ENCODE measurements around the gene TMEM132D. TPM values are rescaled to one million over a fixed set of nuclear protein-coding genes. Genes with fewer than 3 reads are reported as not detected.
A peak's percentile ranks its signal among the peaks of the same experiment; 100 is the strongest.

The TMEM132D gene
- total RNA-seq, 1 experiment from 2014 or later = 0.36 TPM

GRCh38 chr12:129106772-129107171 is 797.1 kb downstream of the TMEM132D start:
- DNase-seq (ENCODE audit: low read depth) = no peak

DNA sequence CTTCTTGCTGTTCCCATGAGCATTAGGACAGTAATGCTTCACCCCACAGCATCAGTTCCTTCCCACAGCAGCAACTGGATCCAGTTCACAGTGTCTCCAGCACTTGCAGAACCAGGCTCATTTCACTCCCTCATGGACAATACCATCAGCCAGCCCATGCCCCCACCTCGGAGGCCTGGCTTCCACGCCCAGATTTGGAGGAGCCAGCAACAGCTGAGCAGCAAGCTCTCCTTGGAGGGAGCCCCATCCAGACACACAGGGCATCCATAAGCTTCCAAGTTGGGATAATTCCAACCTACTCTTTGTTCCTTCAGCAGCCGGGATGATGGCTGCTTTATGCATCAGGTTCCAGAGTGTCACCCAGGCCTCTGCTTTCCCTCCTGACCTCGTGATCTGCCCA is 800.6 kb downstream of the TMEM132D start:
- no peak for DNase-seq (ENCODE audit: low read depth)

DNA sequence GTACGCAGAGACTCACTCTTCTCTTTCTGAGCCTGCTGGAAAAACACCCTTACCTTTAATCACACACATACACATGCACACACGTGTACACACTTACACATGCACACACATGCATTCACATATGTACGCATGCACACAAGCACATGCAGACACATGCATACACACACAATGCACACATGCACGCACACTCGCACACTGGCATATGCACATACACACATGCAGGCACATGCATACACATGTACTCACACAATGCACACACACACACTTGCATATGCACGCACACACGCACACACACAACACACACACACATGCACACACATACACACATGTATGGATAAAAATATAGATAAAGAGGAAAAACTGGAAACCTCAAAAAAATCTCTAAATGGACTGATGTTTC is 801.6 kb downstream of the TMEM132D start:
- DNase-seq (ENCODE audit: low read depth) = no peak

DNA sequence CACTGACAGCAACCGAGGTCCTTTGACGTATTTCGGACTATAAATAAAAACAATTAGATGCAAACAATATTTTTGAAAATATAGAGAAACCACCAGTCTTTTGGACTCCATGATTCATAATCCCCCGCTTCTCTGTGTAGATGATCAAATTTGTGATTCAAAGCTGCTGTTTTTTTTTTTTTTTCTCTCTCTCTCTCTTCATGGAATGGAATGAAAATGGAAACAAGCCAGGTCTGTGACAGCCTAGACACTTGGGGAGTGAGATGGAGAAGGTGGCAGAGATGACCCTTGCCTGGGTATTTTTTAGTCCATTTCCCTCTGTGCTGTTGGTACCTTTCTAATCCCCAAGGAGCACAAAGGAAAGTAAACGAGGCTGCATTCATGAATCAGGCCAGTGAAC is 802.0 kb downstream of the TMEM132D start:
- no peak for DNase-seq (ENCODE audit: low read depth)

DNA sequence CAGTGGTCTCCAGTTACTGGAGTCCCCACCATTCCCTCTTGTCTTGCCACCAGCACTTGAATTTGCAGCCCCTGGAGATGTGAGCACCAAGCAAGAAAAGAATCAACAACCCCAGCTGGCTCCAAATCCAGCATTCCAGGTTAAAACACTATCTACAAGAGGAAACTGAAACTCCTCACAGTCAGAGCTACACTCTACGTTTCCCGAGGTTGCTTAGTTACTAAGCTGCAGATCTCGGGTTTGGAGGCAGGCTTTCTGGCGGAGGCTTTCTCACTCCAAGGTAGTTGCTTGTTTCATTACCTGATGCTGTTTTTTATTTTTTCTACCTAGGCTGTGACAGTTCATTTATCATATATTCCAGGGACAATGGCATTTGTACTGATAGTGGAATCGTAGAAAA is 802.4 kb downstream of the TMEM132D start:
- DNase-seq (ENCODE audit: low read depth) = peak; percentile 1

GRCh38 chr12:129097451-129097850 is 806.4 kb downstream of the TMEM132D start:
- no peak for DNase-seq (ENCODE audit: low read depth)

GRCh38 chr12:129096968-129097367 is 806.9 kb downstream of the TMEM132D start:
- DNase-seq (ENCODE audit: low read depth) = no peak

GRCh38 chr12:129096184-129096583 is 807.6 kb downstream of the TMEM132D start:
- no peak for DNase-seq (ENCODE audit: low read depth)

- no peak for DNase-seq (ENCODE audit: low read depth)
These were observed 814.2 kb downstream of the TMEM132D start for GRCh38 chr12:129089576-129089975.

DNA sequence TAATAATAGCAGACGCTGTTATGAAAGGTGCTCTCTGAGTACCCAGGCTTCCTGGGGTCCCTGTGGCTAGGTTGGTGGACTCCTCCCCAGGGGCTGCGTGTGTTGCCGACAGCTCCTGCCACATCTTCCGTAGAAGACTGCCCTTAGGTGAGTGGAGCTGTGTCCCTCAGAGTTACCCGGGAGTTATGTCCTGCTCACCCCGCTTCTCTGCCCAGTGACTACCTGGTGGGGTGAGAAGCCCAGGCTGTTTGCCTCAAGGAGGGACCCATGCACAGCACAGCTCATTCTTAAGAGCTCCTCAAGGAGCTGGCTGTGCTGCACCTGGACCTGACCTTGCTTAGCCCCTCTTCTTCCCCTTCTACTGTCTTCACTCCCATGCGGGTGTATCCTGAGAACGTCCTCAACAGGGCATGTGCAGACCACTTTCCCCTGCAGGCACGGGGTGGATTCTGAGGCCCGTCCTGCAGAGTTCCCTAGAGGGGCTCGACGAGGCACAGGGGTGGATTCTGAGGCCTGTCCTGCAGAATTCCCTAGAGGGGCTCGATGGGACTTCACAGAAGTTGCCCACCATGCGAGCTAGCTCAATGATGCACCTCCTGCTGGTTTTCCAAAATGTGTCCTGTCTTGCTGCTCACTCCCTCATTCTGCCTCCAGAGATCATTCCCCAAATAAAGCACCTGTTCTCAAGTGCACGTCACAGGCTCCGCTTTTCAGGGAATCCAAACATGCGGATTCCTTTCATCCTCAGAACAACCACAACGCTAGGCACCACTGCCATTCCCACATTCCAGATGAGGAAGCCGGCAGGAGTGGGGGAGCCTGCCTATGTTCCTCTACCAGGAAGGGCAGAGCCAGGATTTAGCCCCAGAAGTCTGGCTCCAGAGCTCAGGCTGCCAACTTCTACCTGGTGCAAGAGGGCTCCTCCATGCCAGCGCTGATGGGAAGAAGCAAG is 818.7 kb downstream of the TMEM132D start:
- no peak for DNase-seq (ENCODE audit: low read depth)

GRCh38 chr12:129083121-129083840 is 820.5 kb downstream of the TMEM132D start:
- no peak for DNase-seq (ENCODE audit: low read depth)

- no peak for DNase-seq (ENCODE audit: low read depth)
These were observed 821.4 kb downstream of the TMEM132D start for GRCh38 chr12:129082441-129082840.

GRCh38 chr12:129081755-129082250 is 822.0 kb downstream of the TMEM132D start:
- no peak for DNase-seq (ENCODE audit: low read depth)

DNA sequence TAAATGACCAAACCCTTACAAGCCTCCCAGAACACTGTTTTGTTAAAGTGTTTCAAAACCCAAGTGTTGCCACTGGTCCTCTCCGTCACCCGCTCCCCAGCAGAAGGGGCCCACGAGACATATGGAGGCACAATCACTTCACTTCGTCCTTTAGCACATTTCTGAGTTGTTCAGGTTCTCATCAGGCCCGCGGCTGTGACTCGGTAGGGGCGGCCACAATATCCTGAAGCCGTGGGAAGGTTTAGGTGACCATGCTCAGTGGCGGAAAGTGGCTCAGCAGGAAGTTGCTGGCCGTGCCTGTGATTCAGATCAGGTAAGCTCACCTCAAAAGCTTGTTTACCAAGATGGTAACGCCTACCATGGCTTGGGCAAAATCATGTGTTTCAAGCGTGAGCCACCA is 823.0 kb downstream of the TMEM132D start:
- DNase-seq (ENCODE audit: low read depth) = no peak

GRCh38 chr12:129080391-129080790 is 823.4 kb downstream of the TMEM132D start:
- no peak for DNase-seq (ENCODE audit: low read depth)

DNA sequence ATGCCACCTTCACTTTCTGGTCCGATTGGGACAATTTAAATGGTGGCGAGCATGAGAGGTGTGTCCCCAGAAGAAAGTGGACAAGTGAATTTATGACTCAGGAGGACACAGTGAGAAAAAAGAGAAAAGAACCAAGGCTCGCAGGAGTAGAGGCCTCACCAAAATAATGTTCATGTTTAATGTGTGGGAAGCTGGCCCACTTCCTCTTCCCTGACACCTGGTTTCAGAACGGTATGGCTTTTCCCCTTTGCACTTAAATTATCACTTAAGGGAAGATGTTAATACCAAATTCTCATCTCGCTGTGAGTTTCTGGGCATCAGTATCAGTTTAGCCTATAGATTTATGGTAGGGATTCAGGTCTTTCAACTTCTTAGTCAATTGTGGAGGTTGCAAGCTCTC is 824.1 kb downstream of the TMEM132D start:
- no peak for DNase-seq (ENCODE audit: low read depth)

GRCh38 chr12:129076441-129077320 is 827.1 kb downstream of the TMEM132D start:
- no peak for DNase-seq (ENCODE audit: low read depth)

- peak; percentile 23 for DNase-seq (ENCODE audit: low read depth)
These were observed 828.2 kb downstream of the TMEM132D start for GRCh38 chr12:129075460-129076208.

DNA sequence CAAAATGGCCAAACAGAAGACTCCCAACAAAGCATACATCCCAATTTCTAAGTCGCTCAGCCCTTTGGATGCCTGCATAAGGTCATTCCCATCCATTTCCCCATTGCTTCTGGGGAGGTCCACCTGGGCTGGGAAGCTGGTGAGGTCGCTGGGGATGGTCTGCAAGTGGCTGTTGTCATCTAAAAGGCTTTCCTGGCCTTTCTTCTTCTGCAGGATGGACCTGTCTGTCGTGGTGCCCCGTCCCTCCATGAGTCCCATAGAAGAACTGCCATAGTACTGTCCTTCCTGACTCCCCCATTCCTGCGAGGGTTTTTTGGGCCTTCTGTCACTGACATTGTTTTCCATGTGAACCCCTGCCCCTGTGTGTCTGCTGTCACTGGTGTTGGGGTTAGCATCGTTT is 829.4 kb downstream of the TMEM132D start:
- DNase-seq (ENCODE audit: low read depth) = no peak

DNA sequence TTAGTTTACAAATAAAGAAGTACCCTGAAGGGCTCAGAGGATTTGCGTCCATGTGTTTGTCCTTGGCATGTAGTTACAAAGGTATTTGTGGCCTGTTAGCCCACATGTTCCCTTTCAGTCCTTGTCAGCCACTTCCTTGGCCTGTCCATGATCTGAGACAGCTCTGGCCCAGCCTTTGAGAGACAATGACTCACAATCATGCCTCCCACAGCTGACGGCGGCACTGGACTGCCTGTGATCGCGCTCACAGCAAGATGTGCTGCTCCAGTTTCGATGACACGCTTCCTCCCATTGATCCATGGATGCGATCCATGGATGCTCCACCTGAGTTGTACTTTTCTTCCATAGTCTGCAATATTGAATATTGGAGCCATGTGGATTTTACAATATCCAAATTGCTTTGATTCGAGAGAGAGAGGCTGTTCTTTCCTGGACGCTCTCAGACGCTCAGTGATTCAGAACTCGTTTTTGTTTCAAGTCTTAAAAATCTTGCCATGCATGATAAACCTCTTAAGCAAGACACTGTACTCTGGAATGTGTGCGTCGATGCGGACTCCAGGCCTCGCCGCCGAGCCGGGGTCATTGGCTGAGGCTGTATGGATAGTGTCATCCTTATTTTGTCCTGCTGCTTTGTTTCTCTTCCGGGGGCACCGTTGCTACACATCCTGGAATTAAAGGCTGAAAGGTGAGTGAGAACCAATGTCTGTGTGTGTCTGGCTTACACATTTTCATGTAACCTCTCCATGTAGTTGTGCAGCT is 830.5 kb downstream of the TMEM132D start:
- peak; percentile 4 for DNase-seq (ENCODE audit: low read depth)
